Colon (tissue), 2 donors: ENCODE data around the gene TOB1.
"Not testable (repeated sequence)": the region's sequence is repeated elsewhere in the genome, so short reads cannot be mapped to it uniquely, and the experiment has no call there.

Experiments
- FAIRE-seq: peaks from 2 replicates; lab custom pipeline; 2012; peaks lifted over from hg19 to GRCh38; lab: Jason Lieb, UNC
- donor health status: control.
- donor health status: control.

TOB1 gene

DNA sequence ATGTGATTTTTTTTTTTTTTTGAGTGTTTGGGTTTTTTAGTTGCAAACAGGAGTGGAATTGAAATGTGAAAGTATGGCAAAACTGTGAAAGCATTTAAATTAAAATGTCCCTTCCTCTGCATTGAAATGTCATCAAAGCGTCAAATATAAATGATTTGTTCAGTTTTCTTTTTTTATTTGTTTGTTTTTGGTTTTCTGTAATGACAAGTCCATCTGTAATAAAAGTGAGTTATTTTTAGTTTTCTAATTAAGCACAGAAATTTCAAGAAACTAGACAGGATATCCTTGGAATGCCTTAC, 1.9 kb upstream of the TOB1 start:
- no peak for FAIRE-seq

DNA sequence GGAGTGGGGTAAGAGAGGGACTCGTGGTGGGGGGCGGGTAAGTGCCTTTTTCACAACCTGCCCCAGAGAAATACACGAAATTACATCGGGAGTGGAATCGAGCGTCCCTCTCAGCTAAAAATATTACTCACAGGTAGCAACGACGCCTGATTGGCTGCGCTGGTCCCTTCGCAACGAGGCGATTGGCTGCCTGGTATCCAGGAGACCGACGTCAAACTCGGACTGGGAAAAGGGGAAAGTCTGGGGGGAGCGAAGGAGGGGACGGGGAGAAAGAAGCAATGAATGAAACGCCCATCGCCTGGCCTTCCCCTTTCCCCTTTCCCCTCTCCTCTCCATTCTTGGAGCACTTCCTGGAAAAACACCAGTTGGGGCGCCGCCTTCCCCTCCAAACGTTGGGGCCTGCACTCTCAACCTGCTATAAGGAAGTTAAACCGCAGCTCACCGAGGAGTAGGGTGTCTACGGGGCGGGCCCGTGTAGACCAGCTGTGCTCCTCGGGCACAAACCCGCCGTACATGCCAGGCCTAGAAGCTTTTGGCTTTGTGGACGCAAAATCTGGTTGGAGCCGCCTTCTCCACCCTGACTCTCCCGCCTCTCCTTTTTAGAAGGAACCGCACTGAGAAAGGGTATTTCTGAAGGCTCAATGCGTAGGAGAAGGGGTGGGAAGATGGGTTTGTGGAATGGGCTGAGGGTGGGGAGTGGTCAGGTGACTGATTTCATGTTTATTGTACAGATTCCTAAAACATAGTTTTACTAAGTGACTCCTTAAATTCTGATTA, 1.4 kb upstream of the TOB1 start:
- FAIRE-seq, result no peak

DNA sequence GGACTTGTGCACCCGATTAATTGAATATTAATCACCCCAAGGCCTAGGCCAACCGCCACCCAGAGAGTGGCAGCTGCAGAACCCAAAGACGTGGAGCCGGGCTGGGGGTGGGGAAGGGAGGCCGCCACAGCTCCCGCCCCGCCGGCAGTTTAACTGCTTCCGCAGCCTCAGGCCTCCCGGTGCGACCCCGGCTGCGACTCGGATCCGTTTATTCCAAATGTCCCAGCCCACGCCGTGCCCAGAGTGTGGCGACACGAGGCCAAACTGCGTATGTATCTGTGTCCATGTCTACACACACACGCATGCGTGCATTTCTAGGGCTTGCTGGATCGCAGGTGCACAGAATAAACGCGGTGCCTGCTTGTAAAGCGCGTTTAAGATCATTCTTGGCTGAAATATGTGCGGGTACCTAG, 802 bp upstream of the TOB1 start:
- no peak for FAIRE-seq

DNA sequence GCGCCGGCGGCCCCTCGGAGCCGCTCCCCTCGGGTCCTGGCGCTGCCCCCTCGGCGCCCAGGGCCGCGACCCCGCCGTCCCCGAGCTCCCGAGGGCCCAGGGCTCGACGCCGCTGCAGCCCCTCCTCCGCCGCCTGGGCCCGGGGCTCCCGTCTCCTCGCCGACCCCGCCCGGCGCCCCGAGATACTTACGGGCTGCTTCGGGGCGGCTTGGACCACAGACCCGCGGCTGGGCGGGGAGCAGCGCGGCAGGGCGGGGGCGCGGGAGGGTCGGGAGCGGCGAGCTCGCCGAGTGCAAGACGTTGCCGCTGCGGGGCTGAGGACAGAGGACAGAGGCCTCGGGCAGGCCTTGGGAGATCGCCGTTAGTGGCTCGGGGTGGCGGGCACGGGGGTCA, 290 bp downstream of the TOB1 start:
- FAIRE-seq, result no peak

DNA sequence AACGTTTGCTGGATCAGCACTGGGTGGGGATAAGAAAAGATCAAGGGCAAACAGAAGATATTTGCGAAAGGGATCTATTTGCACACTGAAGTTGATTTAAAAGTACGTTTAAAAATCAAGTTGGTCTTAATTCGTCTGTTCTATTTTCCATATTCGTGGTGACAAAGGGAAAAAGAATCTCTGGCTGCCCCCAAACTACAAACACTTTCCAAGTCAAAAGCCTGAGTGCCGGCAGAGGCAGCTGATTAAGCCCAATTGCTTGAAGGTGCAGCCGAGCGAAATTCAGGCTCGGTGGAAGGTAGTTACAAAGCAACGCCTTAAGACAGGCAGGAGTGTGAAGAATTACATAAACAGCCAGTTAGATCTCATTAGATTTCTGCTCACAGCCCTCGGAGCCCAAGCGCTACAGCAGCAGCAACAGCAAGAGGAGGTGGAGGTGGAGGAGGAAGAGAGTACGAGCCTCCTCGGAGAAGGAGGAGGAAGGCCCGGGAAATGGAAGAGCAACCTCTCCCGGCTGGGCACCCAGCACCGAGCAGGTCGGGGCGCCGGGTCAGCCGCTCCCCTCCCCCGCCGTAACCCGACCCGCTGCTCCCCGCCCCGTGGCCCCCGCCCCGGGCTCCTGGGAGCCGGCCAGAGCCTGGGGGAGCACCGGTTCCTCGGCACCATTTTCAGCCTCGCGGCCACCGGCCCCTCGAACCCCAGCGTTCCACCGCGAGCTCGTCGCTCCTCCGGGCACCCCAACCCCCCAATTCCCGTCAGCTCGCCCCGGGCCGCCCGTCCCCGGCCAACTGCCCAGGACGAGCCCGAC, 890 bp downstream of the TOB1 start:
- no peak for FAIRE-seq

DNA sequence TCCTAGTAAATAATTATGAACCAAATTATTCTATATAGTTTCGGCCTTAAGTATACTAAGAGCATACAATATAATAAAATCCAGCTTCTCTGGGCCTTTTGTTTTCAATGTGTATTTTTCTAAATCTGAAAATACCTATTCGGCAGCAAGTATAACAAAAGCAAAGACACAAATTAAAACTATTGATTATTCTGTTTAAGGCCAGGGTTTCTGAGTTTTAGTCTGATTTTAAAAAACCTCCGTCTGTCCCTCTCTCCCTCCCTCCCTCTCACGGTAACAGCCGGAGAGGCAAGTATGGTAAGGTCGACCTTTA, 1.5 kb downstream of the TOB1 start:
- FAIRE-seq, result no peak

DNA sequence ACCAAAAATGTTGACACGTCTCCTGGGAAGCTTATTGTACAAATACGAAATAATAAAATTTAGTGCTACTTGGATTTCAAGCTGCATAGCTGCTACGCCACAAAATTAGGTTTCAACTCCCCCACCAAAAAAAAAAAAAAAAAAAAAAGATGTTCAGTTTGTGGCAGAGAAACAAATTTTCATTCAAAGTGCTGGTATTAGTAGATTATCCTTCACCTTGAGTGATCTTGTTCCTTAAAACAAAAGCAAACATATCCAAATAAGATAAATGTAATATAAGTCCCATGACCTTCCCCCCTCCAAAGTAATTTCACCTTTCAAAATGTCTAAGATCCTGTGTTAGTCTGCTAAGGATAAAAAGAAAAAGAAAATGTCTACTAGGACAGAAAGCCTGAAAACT, 2.2 kb downstream of the TOB1 start:
- no peak for FAIRE-seq

DNA sequence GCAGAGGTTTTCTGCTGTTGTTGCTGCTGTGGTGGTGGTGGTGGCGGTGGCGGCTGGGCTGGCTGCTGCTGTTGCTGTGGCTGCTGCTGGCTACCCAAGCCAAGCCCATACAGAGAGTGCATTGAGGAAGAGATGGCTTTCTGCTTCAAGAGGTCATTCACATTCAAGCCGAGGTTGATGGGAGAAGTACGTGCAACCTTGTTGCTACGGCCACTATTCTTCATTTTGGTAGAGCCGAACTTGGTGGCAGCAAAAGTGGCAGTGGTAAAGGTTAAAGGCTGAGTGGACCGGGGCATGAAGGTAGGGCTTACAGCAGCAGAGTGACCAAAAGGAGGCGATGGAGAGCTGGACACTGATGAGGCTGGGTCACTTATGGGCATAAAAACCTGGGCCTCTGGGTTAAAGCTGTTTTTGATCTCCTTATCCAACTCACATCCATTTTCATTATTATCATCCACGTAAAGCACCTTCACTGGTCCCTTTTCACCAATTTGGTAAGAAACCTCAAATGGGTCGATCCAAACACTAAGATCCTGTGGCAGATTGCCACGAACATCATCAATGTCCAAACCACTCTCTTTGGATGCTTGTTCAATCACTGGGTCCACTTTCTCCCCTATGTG, 2.8 kb downstream of the TOB1 start:
- FAIRE-seq, result no peak

DNA sequence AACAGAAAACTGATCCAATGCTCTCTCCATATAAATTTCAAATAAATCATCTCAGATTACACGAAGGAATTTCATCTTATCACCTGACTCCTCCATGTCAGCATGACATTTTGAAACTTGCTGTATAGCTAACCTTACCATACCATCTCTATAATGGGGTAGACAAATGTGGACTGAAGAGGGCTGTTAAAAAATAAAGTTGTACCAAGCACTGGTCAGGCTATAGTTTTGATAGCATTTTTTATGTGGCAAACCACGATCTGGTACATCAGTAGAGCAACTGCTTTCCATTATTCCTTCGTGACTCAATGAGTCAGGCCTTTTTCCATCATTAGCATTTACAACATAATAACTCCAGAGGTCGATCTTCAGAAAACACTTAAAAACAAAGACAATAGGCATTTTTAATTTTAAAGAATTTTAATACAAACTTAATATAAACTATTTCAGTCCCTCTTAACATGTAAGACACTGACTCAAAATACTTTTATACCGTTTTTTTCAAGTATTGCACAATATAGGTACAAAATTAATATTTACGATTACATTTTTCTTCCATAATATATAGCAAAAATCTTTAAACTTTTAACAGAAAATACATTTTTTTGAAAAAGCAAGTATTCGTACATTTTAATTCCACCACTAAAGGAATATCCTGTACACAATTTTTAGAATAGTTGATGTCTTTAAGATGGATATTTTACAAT, 4.2 kb downstream of the TOB1 start:
- FAIRE-seq, result no peak

DNA sequence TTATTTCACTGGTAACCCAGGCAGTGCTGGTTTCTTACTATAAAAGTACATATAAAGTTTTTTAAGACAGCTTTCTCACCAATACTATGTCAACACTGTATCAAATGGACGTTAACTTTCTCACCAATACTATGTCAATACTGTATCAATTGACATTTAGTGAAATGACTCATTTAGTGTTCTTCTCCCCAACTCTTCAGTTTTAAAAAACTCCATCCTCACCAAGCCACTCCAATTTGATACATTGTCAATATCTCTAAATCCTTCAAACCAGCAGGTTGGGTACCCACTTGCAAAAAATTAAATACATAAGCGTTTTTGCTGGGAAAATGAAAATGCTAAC, 4.8 kb downstream of the TOB1 start:
- FAIRE-seq, result no peak

DNA sequence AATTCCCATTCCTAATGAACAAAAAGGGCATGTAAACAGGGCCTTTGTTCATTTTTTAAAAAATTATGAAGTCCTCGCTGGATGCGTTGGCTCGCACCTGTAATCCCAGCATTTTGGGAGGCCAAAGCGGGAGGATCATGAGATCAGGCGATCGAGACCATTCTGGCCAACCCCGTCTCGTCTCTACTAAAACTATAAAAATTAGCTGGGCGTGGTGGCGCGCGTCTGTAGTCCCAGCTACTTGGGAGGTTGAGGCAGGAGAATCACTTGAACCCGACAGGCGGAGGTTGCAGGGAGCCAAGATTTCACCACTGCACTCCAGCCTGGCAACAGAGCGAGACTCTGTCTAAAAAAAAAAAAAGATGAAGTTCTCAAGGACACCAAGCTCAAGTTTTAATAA, 6.4 kb downstream of the TOB1 start:
- not testable (repeated sequence) for FAIRE-seq

DNA sequence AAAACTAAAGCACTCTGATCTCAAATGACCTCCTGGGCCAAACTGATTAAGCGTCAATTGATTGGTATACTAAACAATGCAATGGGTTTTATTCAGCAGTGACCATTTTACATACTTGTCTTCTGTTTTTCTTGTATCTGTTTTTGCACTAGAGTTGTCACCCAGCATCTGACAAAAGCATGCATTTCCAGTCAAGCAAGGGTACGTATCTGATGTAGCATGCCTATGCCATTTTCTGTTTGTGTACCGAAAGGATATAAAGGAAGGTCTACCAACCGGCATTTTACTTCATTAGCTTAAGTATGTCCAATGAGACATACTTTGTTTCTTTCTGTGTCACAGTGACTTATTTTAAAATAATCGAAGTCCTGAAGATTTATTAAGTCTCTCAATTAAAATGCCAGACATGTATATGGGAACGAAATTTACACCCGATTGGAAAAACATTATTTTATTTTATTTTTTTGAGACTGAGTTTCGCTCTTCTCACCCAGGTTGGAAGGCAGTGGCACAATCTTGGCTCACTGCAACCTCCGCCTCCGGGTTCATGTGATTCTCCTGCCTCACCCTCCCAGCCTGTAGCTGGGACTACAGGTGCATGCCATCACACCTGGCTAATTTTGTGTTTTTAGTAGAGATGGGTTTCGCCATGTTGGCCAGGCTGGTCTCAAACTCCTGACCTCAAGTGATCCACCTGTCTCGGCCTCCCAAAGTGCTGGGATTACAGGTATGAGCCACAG, 7.5 kb downstream of the TOB1 start:
- no peak for FAIRE-seq

DNA sequence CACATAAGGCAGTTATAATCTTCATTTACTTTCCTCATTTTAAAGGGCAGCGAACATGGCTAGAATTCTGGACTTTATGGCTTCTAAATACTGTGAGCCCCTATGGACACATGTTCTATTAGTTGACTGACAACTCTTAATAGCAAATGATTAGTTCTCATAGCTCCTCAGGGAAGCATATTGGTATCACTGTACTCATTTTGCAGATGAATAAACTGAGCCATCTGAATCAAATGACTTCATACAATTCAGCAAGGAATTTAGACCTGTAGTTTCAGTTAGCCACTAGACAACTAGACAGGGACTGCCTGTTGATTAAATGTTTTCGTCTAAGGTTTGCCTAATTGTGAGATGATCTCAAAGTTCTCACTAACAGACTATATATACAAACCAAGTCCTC, 9.7 kb downstream of the TOB1 start:
- no peak for FAIRE-seq

DNA sequence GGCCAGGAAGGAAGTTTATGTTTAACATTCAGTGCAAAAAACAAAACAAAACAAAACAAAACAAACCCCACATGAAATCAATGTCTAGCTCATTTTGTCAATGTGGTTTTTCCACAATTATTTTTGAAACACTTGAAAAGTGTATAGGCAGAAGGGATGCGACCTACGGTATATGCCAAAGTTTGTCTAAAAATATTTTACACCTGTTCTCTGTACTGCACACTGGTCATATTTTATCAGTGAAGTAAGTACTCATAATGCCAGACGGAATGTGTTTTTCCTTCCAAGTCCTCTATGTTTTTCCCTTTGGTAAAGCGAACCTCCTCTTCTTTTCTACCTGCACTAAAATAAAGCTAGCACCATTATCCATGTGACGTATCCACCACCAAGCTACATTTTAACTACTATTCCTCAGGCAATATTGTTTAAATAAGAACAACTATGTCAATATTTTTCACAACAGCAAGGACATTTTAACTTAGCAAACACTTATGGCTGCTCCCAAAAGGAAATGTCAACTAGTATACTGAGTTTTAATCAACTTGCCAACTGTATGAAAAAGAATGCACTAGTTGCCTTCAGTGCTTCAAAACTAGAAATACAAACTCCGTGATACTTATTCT, 10.3 kb downstream of the TOB1 start:
- FAIRE-seq, result no peak

DNA sequence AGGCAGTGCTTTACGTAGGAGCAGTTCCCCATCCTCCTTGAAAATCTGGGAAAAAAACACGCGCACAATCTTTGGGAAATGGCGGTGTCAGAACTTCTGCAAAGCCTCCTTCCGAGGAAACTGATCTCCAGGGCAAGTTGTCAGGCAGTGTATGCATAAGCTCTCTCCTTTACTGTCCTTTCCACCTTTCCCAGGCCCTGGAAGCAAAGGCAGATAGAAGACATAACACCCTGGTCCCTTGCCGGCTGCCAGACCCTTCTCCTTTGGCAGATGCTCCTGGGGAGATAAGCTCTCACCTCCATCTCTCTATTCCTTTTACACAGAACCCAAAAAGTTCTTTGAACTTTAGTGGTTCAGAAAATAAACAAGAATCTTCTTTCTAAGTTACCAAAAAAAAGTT, 12.4 kb downstream of the TOB1 start:
- FAIRE-seq, result no peak

DNA sequence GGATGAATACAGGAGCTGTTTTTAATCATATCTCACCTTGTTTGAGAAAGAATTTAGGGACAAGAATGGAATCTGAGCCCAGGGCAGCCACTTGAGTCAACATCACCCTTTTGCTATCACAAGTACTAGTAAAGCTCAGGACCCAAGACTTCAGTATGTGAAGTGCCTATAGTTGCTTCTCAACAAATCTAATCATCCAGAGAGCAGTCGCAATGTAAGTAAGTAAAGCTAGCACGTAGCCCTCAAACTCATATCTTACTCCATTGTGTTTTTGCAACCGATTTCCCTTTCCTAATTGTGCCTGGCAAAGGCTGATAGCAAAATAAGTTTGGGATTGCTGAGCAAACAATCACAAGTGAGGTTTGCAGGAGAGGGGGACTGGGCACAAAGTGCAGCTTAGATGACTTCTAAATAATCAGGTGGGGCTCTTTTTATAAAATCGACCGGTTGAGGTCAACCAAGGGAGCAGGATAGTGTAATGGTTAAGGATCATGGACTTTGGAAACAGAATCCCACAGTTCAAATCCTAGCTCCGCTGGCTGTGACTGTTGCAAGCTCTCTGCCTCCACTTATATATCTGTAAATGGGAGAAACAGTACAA, 13.0 kb downstream of the TOB1 start:
- no peak for FAIRE-seq

DNA sequence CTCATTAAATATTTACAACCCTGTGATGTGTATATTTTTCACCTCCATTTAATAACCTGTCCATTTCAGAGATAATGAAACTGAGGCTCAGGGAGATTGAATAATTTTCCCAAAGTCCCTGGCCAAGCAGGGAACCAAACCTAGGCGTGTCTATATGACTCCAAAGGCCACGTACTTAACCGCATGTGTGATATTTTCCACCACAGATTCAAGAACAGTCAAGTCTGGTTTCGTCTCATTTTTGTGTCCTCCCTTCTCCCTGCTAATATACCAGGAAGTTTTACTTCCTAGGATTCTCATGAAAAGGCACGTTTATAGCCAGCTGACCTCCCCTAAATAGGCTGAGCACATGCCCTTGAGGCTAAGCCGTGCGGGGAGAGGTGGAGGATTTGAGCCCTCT, 15.5 kb downstream of the TOB1 start:
- FAIRE-seq, result no peak

DNA sequence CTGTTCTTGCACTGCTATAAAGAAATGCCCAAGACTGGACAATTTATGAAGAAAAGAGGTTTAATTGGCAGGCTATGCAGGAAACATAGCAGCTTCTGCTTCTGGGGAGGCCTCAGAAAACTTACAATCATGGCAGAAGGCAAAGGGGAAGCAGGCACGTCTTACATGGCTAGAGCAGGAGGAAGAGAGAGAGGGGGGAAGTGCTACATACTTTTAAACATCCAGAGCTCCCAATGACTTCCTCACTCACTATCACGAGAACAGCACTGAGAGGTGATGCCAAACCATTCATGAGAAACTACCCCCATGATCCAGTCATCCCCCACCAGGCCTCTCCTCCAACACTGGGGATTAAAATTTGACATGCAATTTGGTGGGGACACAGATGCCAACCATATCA, 17.4 kb downstream of the TOB1 start:
- no peak for FAIRE-seq

DNA sequence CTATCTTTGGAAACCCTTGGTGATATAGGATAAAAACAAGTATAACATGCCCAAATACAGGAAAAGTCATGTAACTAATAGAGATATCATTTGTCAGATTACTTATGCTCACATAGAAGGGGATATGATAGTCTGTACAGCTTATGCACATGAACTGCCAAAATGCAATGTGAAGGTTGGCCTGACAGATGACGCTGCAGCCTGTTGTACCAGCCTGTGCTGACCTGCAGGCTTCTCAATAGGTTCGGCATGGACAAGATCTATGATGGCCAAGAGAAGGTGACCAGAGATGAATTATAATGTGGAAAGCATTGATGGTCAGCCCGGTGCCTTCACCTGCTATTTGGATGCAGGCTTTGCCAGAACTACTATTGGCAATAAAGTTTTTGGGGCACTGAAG, 18.1 kb downstream of the TOB1 start:
- no peak for FAIRE-seq

DNA sequence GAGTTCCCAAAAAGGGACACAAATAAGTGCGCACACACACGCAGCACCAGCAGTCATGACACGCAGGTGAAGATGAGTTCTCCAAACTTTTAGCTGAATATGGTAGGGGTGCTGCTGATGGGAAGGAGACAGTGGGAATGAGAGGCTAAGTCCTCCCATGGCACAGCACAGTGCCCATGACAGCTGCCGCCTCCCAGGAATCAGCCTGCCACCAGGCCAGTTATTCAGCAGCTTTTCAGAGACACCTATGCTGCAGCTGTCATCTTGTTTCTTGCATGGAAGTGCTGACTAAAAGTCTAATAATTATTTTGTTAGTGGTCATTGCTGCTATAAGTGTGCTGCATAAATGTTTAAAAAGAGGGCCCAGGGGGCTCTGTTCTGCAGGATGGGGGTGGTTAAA, 18.6 kb downstream of the TOB1 start:
- no peak for FAIRE-seq
